Ishikawa (cell line): ENCODE measurements around the gene MYCBP2.

Experiments used
- CREB1 ChIP-seq: IDR thresholded peaks from 2 replicates; pipeline ENCODE4 v1.6.1; 2012; ENCODE audit warnings: low read depth
- EP300 ChIP-seq: IDR thresholded peaks from 2 replicates; pipeline ENCODE4 v1.6.1; 2012; ENCODE audit warnings: borderline replicate concordance
- FOXM1 ChIP-seq: IDR thresholded peaks from 2 replicates; pipeline ENCODE4 v1.6.1; 2012; ENCODE audit warnings: low read depth, borderline replicate concordance
- MAX ChIP-seq: IDR thresholded peaks from 2 replicates; pipeline ENCODE4 v1.6.1; 2012
- RAD21 ChIP-seq: IDR thresholded peaks from 2 replicates; pipeline ENCODE4 v1.6.1; 2012; ENCODE audit warnings: low read depth
- TCF12 ChIP-seq: IDR thresholded peaks from 2 replicates; pipeline ENCODE4 v1.6.1; 2012; ENCODE audit warnings: low read depth
- TEAD4 ChIP-seq: IDR thresholded peaks from 2 replicates; pipeline ENCODE4 v1.6.1; 2012
- YY1 ChIP-seq: IDR thresholded peaks from 2 replicates; pipeline ENCODE4 v1.6.1; 2012; ENCODE audit warnings: low read depth
- ZBTB7A ChIP-seq: IDR thresholded peaks from 2 replicates; pipeline ENCODE4 v1.6.1; 2012; ENCODE audit warnings: low read depth

- no peak for TF ChIP-seq YY1
- no peak for TF ChIP-seq MAX
- TF ChIP-seq ZBTB7A: no peak
- no peak for TF ChIP-seq RAD21
- TF ChIP-seq TCF12: no peak
- TF ChIP-seq TEAD4: no peak
- no peak for TF ChIP-seq EP300
- no peak for TF ChIP-seq FOXM1
- TF ChIP-seq CREB1: no peak
Observed at GRCh38 chr13:77124423-77124822, 202.5 kb downstream of the MYCBP2 start.
